Ramos (cell line): ENCODE data around the gene ARHGAP24.
"Not testable (repeated sequence)": the region's sequence is repeated elsewhere in the genome, so short reads cannot be mapped to it uniquely, and the experiment has no call there.

Experiments
- in situ Hi-C: fragments of 300-500 bp; cut with MboI; formaldehyde crosslinking; loops from one replicate; pipeline ENCODE4 v1.14.3; 2022; ENCODE audit warnings: low sequenced_read_pairs; ENCODE audit not compliant: unreplicated experiment

The ARHGAP24 gene

GRCh38 chr4:85789241-85789640 lies 314.3 kb downstream of the ARHGAP24 start:
- in situ Hi-C loops: no loop called here

- in situ Hi-C loops: no loop called here
Observed at GRCh38 chr4:85790582-85790981, 315.6 kb downstream of the ARHGAP24 start.

GRCh38 chr4:85792376-85793232 lies 317.7 kb downstream of the ARHGAP24 start:
- in situ Hi-C loops: no loop called here

- in situ Hi-C loops: no loop called here
Observed at GRCh38 chr4:85793233-85793585, 318.3 kb downstream of the ARHGAP24 start.

GRCh38 chr4:85798012-85798770 lies 323.2 kb downstream of the ARHGAP24 start:
- in situ Hi-C loops: no loop called here

GRCh38 chr4:85803856-85804255 lies 328.9 kb downstream of the ARHGAP24 start:
- in situ Hi-C loops: no loop called here

GRCh38 chr4:85805891-85806290 lies 330.9 kb downstream of the ARHGAP24 start:
- in situ Hi-C loops: no loop called here

GRCh38 chr4:85806334-85806733 lies 331.4 kb downstream of the ARHGAP24 start:
- in situ Hi-C loops: no loop called here

GRCh38 chr4:85807247-85807950 lies 332.4 kb downstream of the ARHGAP24 start:
- in situ Hi-C loops: no loop called here

- in situ Hi-C loops: no loop called here
Observed at GRCh38 chr4:85808104-85808503, 333.2 kb downstream of the ARHGAP24 start.

GRCh38 chr4:85808864-85809263 lies 333.9 kb downstream of the ARHGAP24 start:
- in situ Hi-C loops: no loop called here

GRCh38 chr4:85812776-85813175 lies 337.8 kb downstream of the ARHGAP24 start:
- in situ Hi-C loops: no loop called here

- in situ Hi-C loops: no loop called here
Observed at GRCh38 chr4:85815796-85816459, 341.0 kb downstream of the ARHGAP24 start.

GRCh38 chr4:85818700-85819099 lies 343.8 kb downstream of the ARHGAP24 start:
- in situ Hi-C loops: no loop called here

- in situ Hi-C loops: not testable (repeated sequence)
Observed at GRCh38 chr4:85820101-85820500, 345.2 kb downstream of the ARHGAP24 start.

GRCh38 chr4:85821688-85822455 lies 346.9 kb downstream of the ARHGAP24 start:
- in situ Hi-C loops: no loop called here

GRCh38 chr4:85823295-85823694 lies 348.3 kb downstream of the ARHGAP24 start:
- in situ Hi-C loops: no loop called here

GRCh38 chr4:85824166-85824945 lies 349.4 kb downstream of the ARHGAP24 start:
- in situ Hi-C loops: no loop called here
